K562 (cell line): ENCODE measurements around the gene PSMD9. TPM values are rescaled to one million over a fixed set of nuclear protein-coding genes. Genes with fewer than 3 reads are reported as not detected.
"Not testable (repeated sequence)": the region's sequence is repeated elsewhere in the genome, so short reads cannot be mapped to it uniquely, and the experiment has no call there.

Source experiments
- ATAC-seq: fragments of 200-7000 bp; cut with Tn5 transposase; 3 replicates; pipeline ENCODE4 v1.9.1; 2020; ENCODE audit warnings: moderate library complexity
- BruUV-seq: library from RNA; stranded (reverse); fragments of 400-500 nt; replicated peaks from 2 replicates; lab custom pipeline; 2021; lab: Mats Ljungman, UMichigan
- CTCF ChIA-PET: fragments of 300-600 bp; formaldehyde crosslinking; extraction: SDS; loops from one replicate; lab custom pipeline; 2021; ENCODE audit warnings: low intra/inter-chr PET ratio; lab: Yijun Ruan, JAX
- POLR2A ChIA-PET: fragments of 300-600, 350-650 bp; sonication (Branson Sonifier 250); formaldehyde crosslinking; extraction: SDS; loops from one replicate; lab custom pipeline; 2021; ENCODE audit warnings: antibody characterized with exemption, inconsistent platforms; lab: Yijun Ruan, JAX
- DNase-seq, 4 experiments: peaks; one replicate each; pipeline versions ENCODE4 v3.0.0 to v3.0.0-alpha.2; 2011 to 2018; ENCODE audit warnings: low spot score in 3 of 4, mixed read lengths in 3 of 4; ENCODE audit errors: extremely low read depth in 1 of 4
- FAIRE-seq: peaks from 2 replicates; lab custom pipeline; 2011; peaks lifted over from hg19 to GRCh38; lab: Jason Lieb, UNC
- H2AFZ ChIP-seq: 2 replicates; pipeline ENCODE4 v1.6.0; 2011; ENCODE audit warnings: low read depth, low read length, control low read depth, inconsistent platforms
- H3K27ac ChIP-seq: fragments of 200-600 bp; 3 replicates; pipeline ENCODE4 v1.8.0; 2011; ENCODE audit warnings: low read depth, mild to moderate bottlenecking, control low read depth, inconsistent platforms, low read length, moderate library complexity, mixed read lengths; ENCODE audit errors: extremely low read depth
- H3K27me3 ChIP-seq, 2 experiments: fragments of 300-600 bp in 1 of 2; 2 replicates in 1 of 2; 3 replicates in 1 of 2; pipeline versions ENCODE4 v1.6.0 to v1.8.0; 2011; ENCODE audit warnings: inconsistent platforms in 2 of 2, low read length in 2 of 2, mild to moderate bottlenecking in 1 of 2, mixed read lengths in 1 of 2, moderate library complexity in 1 of 2; ENCODE audit not compliant: control insufficient read depth in 2 of 2, insufficient read depth in 2 of 2
- H3K36me3 ChIP-seq: fragments of 300-600 bp; 3 replicates; pipeline ENCODE4 v1.8.0; 2011; ENCODE audit warnings: mild to moderate bottlenecking, low read length, inconsistent platforms; ENCODE audit not compliant: control insufficient read depth, insufficient read depth
- H3K4me1 ChIP-seq, 2 experiments: fragments of 200-600 bp in 1 of 2; replicated peaks in 1 of 2; 2 replicates in 1 of 2; 3 replicates in 1 of 2; pipeline versions ENCODE4 v1.5.1 to v1.8.0; 2011; ENCODE audit warnings: inconsistent platforms in 2 of 2, low read length in 2 of 2, mild to moderate bottlenecking in 1 of 2, mixed read lengths in 1 of 2, moderate library complexity in 1 of 2; ENCODE audit not compliant: control insufficient read depth in 2 of 2, insufficient read depth in 2 of 2
- H3K4me2 ChIP-seq: 2 replicates; pipeline ENCODE4 v1.6.1; 2011; ENCODE audit warnings: low read length, control low read depth, inconsistent platforms, mixed read lengths; ENCODE audit not compliant: insufficient read depth
- H3K4me3 ChIP-seq: fragments of 200-600 bp; sonication (generic), shearing (Covaris generic); 2 replicates; pipeline ENCODE4 v1.5.1; 2016; ENCODE audit warnings: control low read depth, inconsistent platforms
- H3K79me2 ChIP-seq: fragments of 200-600 bp; 3 replicates; pipeline ENCODE4 v1.8.0; 2011; ENCODE audit warnings: low read length, inconsistent platforms; ENCODE audit not compliant: control insufficient read depth, insufficient read depth
- H3K9ac ChIP-seq, 2 experiments: 2 replicates each; pipeline versions ENCODE4 v1.6.0 to v1.6.1; 2011; ENCODE audit warnings: low read depth in 2 of 2, low read length in 2 of 2, control low read depth in 1 of 2, inconsistent platforms in 1 of 2, mild to moderate bottlenecking in 1 of 2, mixed read lengths in 1 of 2; ENCODE audit not compliant: insufficient read depth in 1 of 2
- H3K9me1 ChIP-seq: one replicate; pipeline ENCODE4 v1.6.0; 2011; ENCODE audit warnings: inconsistent platforms, mild to moderate bottlenecking, low read length, moderate library complexity; ENCODE audit not compliant: control insufficient read depth, insufficient read depth
- H3K9me3 ChIP-seq: replicated peaks from 2 replicates; pipeline ENCODE4 v1.5.1; 2011; ENCODE audit warnings: low read depth, low read length, inconsistent platforms; ENCODE audit not compliant: control insufficient read depth, insufficient read depth
- H4K20me1 ChIP-seq: replicated peaks from 2 replicates; pipeline ENCODE4 v1.6.1; 2011; ENCODE audit warnings: low read length, inconsistent platforms, mixed read lengths; ENCODE audit not compliant: control insufficient read depth, insufficient read depth
- CAMTA2 ChIP-seq: fragments of 250-450 bp; sonication (Bioruptor Pico); conservative IDR thresholded peaks from 2 replicates; pipeline ENCODE4 v1.5.1; 2022
- CEBPB ChIP-seq: fragments of 450-650 bp; IDR thresholded peaks from 2 replicates; pipeline ENCODE4 v1.6.1; 2016; ENCODE audit warnings: missing genetic modification characterization, missing compliant biosample characterization
- CEBPG ChIP-seq, 3 experiments: fragments of 200-800 bp in 1 of 3; sonication (Bioruptor generic) in 1 of 3; sonication (generic) in 1 of 3; formaldehyde crosslinking in 1 of 3; IDR thresholded peaks in 2 of 3; conservative IDR thresholded peaks in 1 of 3; 2 replicates each; pipeline versions ENCODE4 v1.6.1 to v1.8.0; 2016 to 2022; ENCODE audit warnings: missing compliant biosample characterization in 2 of 3, missing genetic modification characterization in 2 of 3, mild to moderate bottlenecking in 1 of 3, missing genetic modification reagents in 1 of 3
- ETV1 ChIP-seq: fragments of 450-650 bp; conservative IDR thresholded peaks from 2 replicates; pipeline ENCODE4 v1.6.1; 2016; ENCODE audit warnings: missing genetic modification characterization, control low read depth, low read depth, missing compliant biosample characterization
- GTF2E2 ChIP-seq: fragments of 200-800 bp; sonication (Bioruptor generic); IDR thresholded peaks from 2 replicates; pipeline ENCODE4 v1.6.1; 2016; ENCODE audit warnings: missing genetic modification characterization, missing compliant biosample characterization
- ZBTB34 ChIP-seq: fragments of 250-450 bp; sonication (Bioruptor Pico); IDR thresholded peaks from 2 replicates; pipeline ENCODE4 v1.8.0; 2021; ENCODE audit warnings: mild to moderate bottlenecking, moderate library complexity
- ZNF121 ChIP-seq: sonication (generic); formaldehyde crosslinking; conservative IDR thresholded peaks from 2 replicates; pipeline ENCODE4 v1.8.0; 2022; ENCODE audit warnings: missing genetic modification reagents
- WGBS: fragments of 100-300 bp; shearing (Covaris generic); methylation state at CpG from one replicate; pipeline ENCODE4 v1.1.6; 2016; ENCODE audit warnings: low coverage, mixed read lengths; ENCODE audit not compliant: insufficient coverage; ENCODE audit errors: missing lambda C conversion rate; 5-methylcytosine and 5-hydroxymethylcytosine counted together
- in situ Hi-C: fragments of 300-500 bp; cut with MboI; formaldehyde crosslinking; loops from 4 replicates; pipeline ENCODE4 v1.15.0; 2018; ENCODE audit warnings: inconsistent platforms, mixed read lengths
- intact Hi-C: fragments of 100-400 bp; cut with micrococcal nuclease; formaldehyde crosslinking; loops from 2 replicates; pipeline ENCODE4 v1.14.2; 2022
- polyA plus RNA-seq, 8 experiments: library from polyadenylated mRNA; depleted of rRNA in 4 of 8; stranded (reverse) in 5 of 8; unstranded in 3 of 8; fragments of >200 nt; fragmentation: Nextera tagmentation in 2 of 8; fragmentation: Illumina TruSeq in 1 of 8; extraction: Ambion mirVana in 2 of 8; extraction: Trizol in 1 of 8; gene quantifications; 2 replicates each; pipeline versions ENCODE4 v1.2.1 to v1.2.3, GENCODE V29; 2011 to 2014; ENCODE audit warnings: inconsistent platforms in 1 of 8, missing spikeins in 1 of 8
- total RNA-seq, 7 experiments: library from RNA; depleted of rRNA in 6 of 7; stranded (reverse); fragments of >200 nt in 6 of 7; fragmentation: Illumina TruSeq in 2 of 7; extraction: Trizol in 2 of 7; gene quantifications; 2 replicates each; pipeline versions ENCODE4 v1.2.1 to v1.2.3, GENCODE V29; 2011 to 2021; ENCODE audit warnings: low replicate concordance in 1 of 7

The PSMD9 gene
- total and polyA plus RNA-seq, 9 of the 15 experiments (the other 6 are each of a cell fraction or from before 2014, with no cell fraction given), result 12.2 to 143 (median 61.3) TPM

GRCh38 chr12:121929545-121929944 is 41.0 kb downstream of the PSMD9 start:
- CTCF ChIA-PET, result not testable (repeated sequence)

GRCh38 chr12:121930862-121931261 is 42.3 kb downstream of the PSMD9 start:
- H3K79me2 ChIP-seq, result peaks cover 19% of the 10 kb centered on the region
- no peak overlapping the region for H3K27ac ChIP-seq
- peaks cover 9% of the 10 kb centered on the region; the same call in 2 of the 3 replicates for H3K36me3 ChIP-seq
- BruUV-seq, result no TSS peak
- CTCF ChIA-PET, result no interaction called here
- 81% methylated on average over 4 of the region's 4 CpGs for WGBS
- intact Hi-C loops, result loop anchor here (5.0 kb wide), 1 partner anchor 91 kb away; the partner anchor contains the start of gene BCL7A
- no peak for ATAC-seq
- peaks cover 35 to 37% of the 10 kb centered on the region in 2 experiments for H3K4me1 ChIP-seq
- TF ChIP-seq GTF2E2 (no peak), CEBPB (tag) (peak; percentile 67), ZBTB34 (no peak), ETV1 (tag) (no peak), CEBPG (CRISPR knock-in tag; IDR thresholded peaks at IDR 0.05) (no peak), CEBPG (tag; conservative IDR thresholded peaks at IDR 0.05 in 1 of 2, IDR thresholded peaks at IDR 0.05 in 1 of 2) (0 out of 4 replicates have a peak, but pooled peaks of 1 of the 2 experiments have one; percentile 9), CAMTA2 (CRISPR knock-in tag) (no peak)
- no peaks in the 10 kb centered on the region for H3K9me1 ChIP-seq
- H3K9ac ChIP-seq, result no peak overlapping the region
- H3K27me3 ChIP-seq, result no peaks in the 10 kb centered on the region
- FAIRE-seq, result no peak
- H3K4me3 ChIP-seq, result no peak overlapping the region
- POLR2A ChIA-PET, result no interaction called here
- H3K9me3 ChIP-seq, result no peaks in the 10 kb centered on the region
- H2AFZ ChIP-seq, result no peak overlapping the region
- no peak overlapping the region for H3K4me2 ChIP-seq
- H4K20me1 ChIP-seq, result no peaks in the 10 kb centered on the region
- in situ Hi-C loops, result no loop called here
- DNase-seq, result no peak

More at GRCh38 chr12:121929545-121929944, 41.0 kb downstream of the PSMD9 start:
- ATAC-seq, H2AFZ ChIP-seq, H3K4me2 ChIP-seq, BruUV-seq, H3K9ac ChIP-seq, FAIRE-seq, H3K9me1 ChIP-seq, DNase-seq, H3K79me2 ChIP-seq, H3K27ac ChIP-seq, H3K27me3 ChIP-seq, H4K20me1 ChIP-seq, H3K36me3 ChIP-seq, H3K4me3 ChIP-seq, H3K9me3 ChIP-seq, in situ Hi-C loops, intact Hi-C loops: not testable (repeated sequence)
- POLR2A ChIA-PET, result interaction anchor here (0.8 to 1.0 kb wide), 2 partner anchors 13 to 512 kb away, joined by 3 read pairs; no protein-coding TSS in a partner anchor
- peak; percentile 45 for TF ChIP-seq ZNF121
- peaks cover 25 to 26% of the 10 kb centered on the region in 2 experiments for H3K4me1 ChIP-seq
- WGBS, result 87% methylated on average over 7 of the region's 7 CpGs
